IPS-15b (cell line): Measurements from ENCODE around the gene PEMT.
A peak's percentile ranks its signal among the peaks of the same experiment; 100 is the strongest.

ENCODE experiments used
- H3K27me3 ChIP-seq: one replicate; pipeline ENCODE4 v1.6.1; 2013; ENCODE audit warnings: low read length; ENCODE audit not compliant: control insufficient read depth, insufficient read depth
- H3K36me3 ChIP-seq: one replicate; pipeline ENCODE4 v1.6.1; 2013; ENCODE audit warnings: low read length; ENCODE audit not compliant: control insufficient read depth, insufficient read depth
- H3K4me1 ChIP-seq: one replicate; pipeline ENCODE4 v1.6.1; 2013; ENCODE audit warnings: mild to moderate bottlenecking, low read length; ENCODE audit not compliant: control insufficient read depth, insufficient read depth
- H3K4me3 ChIP-seq: one replicate; pipeline ENCODE4 v1.5.1; 2013; ENCODE audit warnings: low read depth, low read length
- H3K9ac ChIP-seq: one replicate; pipeline ENCODE4 v1.6.1; 2013; ENCODE audit warnings: low read depth, mild to moderate bottlenecking, low read length
- H3K9me3 ChIP-seq: one replicate; pipeline ENCODE4 v1.6.1; 2013; ENCODE audit warnings: mild to moderate bottlenecking, low read length; ENCODE audit not compliant: control insufficient read depth, insufficient read depth

PEMT gene

DNA sequence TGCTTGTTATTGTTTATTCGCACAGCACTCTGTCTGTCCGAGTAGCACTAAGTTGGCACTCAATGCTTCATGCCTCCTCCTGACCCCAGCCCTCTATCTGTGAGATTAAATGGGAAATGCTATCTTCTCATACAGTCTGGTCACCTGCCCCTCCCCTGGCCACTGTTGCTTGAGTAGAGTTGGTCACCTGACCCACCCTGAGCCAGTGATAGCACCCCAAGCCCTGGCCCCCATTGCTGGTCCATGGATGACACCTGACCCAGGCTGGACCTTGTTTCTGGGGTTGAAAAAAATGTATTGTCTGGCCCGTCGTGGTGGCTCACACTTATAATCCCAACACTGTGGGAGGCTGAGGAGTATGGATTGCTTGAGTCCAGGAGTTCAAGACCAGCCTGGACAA lies 8.5 kb upstream of the PEMT start:
- Histone ChIP-seq H3K4me3 (no peak overlapping the region), H3K27me3 (no peaks in the 10 kb centered on the region), H3K9me3 (no peaks in the 10 kb centered on the region), H3K4me1 (peaks cover 2% of the 10 kb centered on the region), H3K36me3 (no peaks in the 10 kb centered on the region), H3K9ac (no peak overlapping the region)

DNA sequence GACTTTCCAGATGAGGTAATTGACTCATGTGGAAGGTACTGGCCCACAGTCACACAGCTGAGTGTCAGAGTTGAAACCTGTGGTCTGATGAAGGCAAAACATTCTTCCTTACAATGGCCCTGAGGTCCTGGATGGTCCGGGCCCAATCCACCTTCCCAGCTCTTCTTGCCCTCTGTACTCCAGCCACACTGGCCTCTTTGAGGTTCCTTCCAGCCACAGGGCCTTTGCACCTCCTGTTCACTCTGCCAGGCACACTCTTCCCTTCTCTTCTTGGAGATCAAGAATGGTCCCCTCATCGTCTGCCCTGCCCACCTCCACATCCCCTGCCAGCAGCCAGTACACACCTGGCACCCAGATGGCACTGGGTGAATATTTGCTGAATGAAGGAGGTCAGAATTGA lies 6.5 kb upstream of the PEMT start:
- no peak overlapping the region for H3K9ac ChIP-seq
- H3K27me3 ChIP-seq = no peaks in the 10 kb centered on the region
- no peak overlapping the region for H3K4me3 ChIP-seq
- H3K36me3 ChIP-seq = no peaks in the 10 kb centered on the region
- H3K9me3 ChIP-seq = no peaks in the 10 kb centered on the region
- no peaks in the 10 kb centered on the region for H3K4me1 ChIP-seq

DNA sequence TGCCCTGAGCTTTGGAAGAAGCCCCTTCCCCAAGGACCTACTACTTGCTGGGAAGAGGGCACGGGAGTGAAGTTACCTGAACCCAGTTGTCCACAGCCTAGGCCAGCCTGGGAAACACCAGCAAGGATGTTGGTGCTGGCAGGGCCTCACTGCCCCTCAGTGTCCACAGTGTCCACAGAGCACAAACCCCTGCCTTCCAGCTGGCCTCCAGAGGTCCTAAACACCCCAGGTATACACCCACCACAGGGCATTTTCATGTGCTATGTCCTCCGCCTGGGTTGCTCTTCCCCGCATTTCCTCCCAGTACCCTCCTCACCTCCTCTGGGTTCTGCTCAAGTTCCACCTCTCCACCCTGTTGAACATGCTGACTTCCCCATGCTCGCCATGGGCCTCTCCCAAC lies 4.2 kb upstream of the PEMT start:
- H3K4me1 ChIP-seq = no peaks in the 10 kb centered on the region
- H3K9ac ChIP-seq = no peak overlapping the region
- H3K36me3 ChIP-seq = no peaks in the 10 kb centered on the region
- no peak overlapping the region for H3K4me3 ChIP-seq
- H3K27me3 ChIP-seq = no peaks in the 10 kb centered on the region
- no peaks in the 10 kb centered on the region for H3K9me3 ChIP-seq

DNA sequence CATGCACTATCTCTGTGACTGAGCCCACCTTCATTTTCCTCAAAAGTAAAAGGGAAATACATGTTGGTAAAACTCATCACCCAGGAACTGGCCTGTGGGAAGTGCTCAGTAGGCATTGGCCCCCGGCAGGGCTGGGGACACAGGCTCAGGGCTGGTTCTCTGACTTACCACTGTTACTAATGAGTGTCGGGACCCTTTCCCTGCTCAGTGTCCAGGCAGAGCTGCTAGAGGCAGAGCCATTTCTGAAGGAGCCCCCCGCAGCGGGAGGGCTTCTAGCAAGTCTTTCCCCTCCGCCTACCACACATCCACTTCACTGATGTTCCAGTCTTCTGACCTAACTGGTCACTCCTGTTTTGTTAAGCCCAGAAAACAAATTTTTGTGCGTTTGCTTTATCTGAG lies 1.7 kb upstream of the PEMT start:
- peak overlapping the region; percentile 97 for H3K4me3 ChIP-seq
- H3K4me1 ChIP-seq = peaks cover 6% of the 10 kb centered on the region
- H3K9ac ChIP-seq = no peak overlapping the region
- H3K9me3 ChIP-seq = no peaks in the 10 kb centered on the region
- no peaks in the 10 kb centered on the region for H3K36me3 ChIP-seq
- no peaks in the 10 kb centered on the region for H3K27me3 ChIP-seq

DNA sequence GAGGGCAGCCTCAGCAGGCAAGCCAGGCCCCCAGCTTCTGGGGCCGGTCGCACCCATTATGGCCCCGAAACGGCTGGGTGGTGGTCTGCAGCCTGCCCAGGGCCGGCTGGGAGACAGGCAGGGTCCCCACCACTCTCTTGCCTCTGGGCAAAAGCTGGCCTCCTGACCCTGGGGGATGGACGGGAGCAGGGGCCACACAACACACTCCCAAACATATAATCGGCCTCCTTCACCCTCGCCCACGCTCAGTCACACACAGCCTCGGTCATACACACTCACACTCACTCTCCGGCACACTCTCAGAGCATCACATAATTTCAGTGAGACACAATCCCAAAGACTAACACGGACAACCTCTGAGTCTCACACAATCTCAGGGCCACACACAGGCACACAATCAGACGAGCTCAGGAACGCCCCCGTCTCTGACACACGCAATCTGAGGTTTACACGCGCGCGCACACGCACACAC lies 589 bp downstream of the PEMT start:
- Histone ChIP-seq H3K9me3 (no peaks in the 10 kb centered on the region), H3K36me3 (no peaks in the 10 kb centered on the region), H3K4me1 (peaks cover 6% of the 10 kb centered on the region), H3K9ac (peak overlapping the region; percentile 88), H3K4me3 (peak overlapping the region; percentile 97), H3K27me3 (no peaks in the 10 kb centered on the region)

DNA sequence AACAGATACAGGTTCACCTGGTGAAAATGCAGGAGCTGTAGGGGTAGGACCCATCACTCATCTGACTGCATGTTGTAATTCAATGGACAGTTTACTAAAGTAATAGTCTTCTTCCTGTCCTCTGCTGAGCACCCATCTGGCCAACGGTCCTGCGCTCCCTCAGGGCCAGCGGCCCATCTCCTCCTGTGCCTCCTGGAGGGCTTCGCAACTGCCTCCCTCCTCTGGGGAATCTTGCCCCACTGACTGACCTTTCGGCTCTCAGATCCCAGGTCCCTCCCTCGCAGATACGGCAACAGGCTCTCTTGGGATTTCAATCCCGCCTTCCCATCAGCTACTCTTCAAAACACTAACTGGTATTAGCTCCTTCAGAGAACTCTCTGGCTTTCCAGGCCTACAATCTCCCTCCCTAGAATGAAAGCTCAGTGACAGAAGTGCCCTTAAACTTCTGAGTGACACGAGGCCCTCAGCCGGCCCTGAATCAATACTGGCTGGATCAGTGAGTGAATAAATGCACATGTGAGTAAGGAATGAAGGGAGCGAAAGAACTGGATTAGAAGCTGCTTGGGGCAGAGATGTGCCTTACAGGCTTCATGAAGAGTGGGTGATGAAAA lies 1.3 kb downstream of the PEMT start:
- H3K9me3 ChIP-seq = no peaks in the 10 kb centered on the region
- H3K27me3 ChIP-seq = no peaks in the 10 kb centered on the region
- H3K9ac ChIP-seq = peak overlapping the region; percentile 47
- peaks cover 6% of the 10 kb centered on the region for H3K4me1 ChIP-seq
- H3K4me3 ChIP-seq = peak overlapping the region; percentile 97
- no peaks in the 10 kb centered on the region for H3K36me3 ChIP-seq

DNA sequence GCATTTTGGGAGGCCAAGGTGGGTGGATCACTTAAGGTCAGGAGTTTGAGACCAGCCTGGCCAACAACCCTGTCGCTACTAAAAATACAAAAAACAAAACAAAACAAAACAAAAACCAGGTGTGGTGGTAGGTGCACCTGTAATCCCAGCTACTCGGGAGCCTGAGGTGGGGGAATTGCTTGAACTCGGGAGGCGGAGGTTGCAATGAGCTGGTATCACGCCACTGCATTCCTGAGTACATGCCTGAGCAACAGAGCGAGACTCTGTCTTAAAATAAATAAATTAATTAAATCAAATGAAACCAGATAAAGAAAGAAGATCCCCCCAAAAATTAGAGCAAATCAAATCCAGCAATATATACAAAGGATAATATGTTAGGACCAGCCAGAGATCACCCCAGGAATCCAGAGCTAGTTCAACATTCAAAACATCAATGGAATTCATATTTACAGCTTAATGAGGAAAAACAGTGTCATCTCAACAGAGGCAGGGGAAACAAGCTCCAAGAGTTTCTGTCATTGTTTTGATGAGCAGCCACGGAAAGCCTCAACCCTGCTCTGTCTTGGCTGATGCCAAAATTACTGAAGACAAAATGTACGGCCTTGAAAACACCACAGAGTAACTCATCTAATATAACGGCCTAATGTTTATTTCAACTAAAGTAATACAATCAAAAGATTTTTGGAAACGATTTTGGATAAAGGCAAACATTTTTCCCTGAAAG lies 3.7 kb downstream of the PEMT start:
- no peaks in the 10 kb centered on the region for H3K9me3 ChIP-seq

DNA sequence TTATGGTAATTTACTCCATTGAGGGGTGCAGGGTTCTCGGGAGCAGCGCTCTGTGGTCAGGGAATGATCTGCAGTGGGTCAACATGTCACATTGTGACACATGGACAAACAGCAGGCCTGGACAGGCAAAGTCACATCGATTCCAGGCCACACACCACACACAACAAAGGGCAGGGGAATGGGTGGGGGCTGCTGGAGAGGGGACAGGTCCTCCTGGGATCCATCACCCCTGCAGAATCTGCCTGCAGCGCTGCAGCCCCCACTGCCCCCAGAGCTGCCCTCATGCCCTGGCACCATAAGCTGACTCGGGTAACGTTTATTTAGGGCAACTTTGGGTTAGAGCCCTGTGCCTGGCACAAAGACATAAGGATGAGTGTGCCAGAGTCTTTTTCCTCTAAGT lies 9.1 kb downstream of the PEMT start:
- Histone ChIP-seq H3K27me3 (no peaks in the 10 kb centered on the region), H3K9me3 (no peaks in the 10 kb centered on the region), H3K4me3 (no peak overlapping the region), H3K9ac (no peak overlapping the region), H3K4me1 (no peaks in the 10 kb centered on the region), H3K36me3 (no peaks in the 10 kb centered on the region)

More for the DNA sequence above, 3.7 kb downstream of the PEMT start:
- no peaks in the 10 kb centered on the region for H3K27me3 ChIP-seq
- no peak overlapping the region for H3K9ac ChIP-seq
- H3K4me3 ChIP-seq = no peak overlapping the region
- no peaks in the 10 kb centered on the region for H3K36me3 ChIP-seq
- peaks cover 6% of the 10 kb centered on the region for H3K4me1 ChIP-seq

DNA sequence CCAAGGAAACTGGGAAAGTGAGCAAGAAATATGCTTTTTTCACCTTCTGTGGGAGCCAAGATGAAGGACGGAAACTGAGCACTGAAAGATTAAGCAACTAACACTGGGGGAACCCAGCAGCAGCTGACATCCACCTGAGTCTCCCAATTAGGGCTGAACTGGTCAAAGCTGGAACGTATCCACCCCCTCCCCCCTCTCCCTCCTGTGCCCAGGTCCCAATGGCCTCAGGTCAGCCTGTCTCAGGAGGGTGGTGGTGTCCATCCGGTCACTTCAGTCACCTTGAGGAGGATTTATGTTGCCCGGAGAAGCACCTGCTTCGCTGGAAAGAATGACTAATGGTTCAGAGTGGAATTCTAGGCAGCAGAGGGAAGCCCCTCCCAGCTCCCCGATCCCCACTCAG lies 10.0 kb downstream of the PEMT start:
- H3K4me1 ChIP-seq = no peaks in the 10 kb centered on the region
- H3K4me3 ChIP-seq = no peak overlapping the region
- H3K9ac ChIP-seq = peak overlapping the region; percentile 18

DNA sequence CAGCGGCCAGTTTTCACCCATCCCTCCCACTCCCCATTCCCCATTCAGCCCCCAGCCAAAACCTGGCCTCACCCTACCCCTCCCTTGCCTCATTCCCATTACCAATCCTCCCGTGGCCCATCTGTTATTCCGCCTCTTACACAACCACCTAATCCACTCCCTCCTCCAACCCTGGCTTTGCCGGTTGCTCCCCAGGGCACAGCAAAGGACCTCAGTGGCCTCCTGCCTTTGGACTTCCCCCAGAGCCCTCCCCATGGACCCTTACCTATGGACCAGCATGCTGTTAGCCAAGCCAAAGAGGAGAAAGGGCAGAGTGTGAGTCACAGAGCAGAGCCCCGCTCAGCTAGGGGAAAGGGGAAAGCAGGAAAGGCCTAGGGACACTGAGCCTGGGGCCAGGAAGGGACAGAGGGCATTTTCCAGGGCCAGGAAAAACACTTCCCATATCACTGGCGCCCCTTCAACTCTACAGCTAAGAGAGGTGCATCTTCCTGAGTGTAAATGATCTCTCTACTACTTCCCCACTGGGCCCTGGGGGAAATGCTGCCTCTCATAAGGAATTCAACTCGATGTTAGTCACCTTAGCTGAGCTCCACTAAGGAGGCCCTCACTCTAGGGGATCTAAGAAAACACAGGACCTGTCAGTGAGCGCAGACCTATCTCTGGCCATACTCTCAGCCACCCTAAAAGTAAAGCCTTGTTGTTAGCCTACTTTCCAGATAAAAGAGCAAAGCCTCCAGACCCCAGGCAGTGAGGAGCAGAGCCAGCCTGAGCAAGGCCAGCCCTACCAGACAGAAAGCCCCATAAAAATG lies 10.6 kb downstream of the PEMT start:
- H3K36me3 ChIP-seq = peaks cover 7% of the 10 kb centered on the region
- H3K4me1 ChIP-seq = no peaks in the 10 kb centered on the region
- no peak overlapping the region for H3K4me3 ChIP-seq
- no peaks in the 10 kb centered on the region for H3K9me3 ChIP-seq
- peak overlapping the region; percentile 18 for H3K9ac ChIP-seq
- no peaks in the 10 kb centered on the region for H3K27me3 ChIP-seq

More for the DNA sequence above, 10.0 kb downstream of the PEMT start:
- Histone ChIP-seq H3K9me3 (no peaks in the 10 kb centered on the region), H3K27me3 (no peaks in the 10 kb centered on the region), H3K36me3 (peaks cover 3% of the 10 kb centered on the region)

DNA sequence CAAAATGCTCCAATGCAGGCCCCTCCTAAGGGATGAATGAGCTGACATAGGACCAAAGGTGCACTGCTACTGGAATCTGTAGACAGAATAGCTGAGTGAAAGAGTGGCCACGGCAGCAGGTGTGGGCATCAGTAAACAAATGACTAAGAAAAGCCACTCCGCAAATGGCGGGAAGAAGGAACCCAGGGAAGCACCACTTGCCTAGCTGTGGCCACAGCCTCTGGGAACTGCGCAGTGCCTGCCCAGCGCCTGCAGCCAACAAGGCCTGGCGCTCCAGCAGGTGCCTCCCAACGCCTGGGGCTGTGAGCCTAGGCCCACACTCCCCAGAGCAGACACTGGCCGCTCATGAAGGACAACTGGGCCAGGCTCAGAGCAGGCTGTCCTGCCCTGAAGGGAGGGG lies 11.8 kb downstream of the PEMT start:
- Histone ChIP-seq H3K27me3 (no peaks in the 10 kb centered on the region), H3K4me3 (no peak overlapping the region), H3K9me3 (no peaks in the 10 kb centered on the region), H3K4me1 (no peaks in the 10 kb centered on the region), H3K36me3 (peaks cover 10% of the 10 kb centered on the region), H3K9ac (no peak overlapping the region)
